ENCODE measurements around the gene DBF4B.
"Not testable (repeated sequence)": the region's sequence is repeated elsewhere in the genome, so short reads cannot be mapped to it uniquely, and the experiment has no call there.

The DBF4B gene

GRCh38 chr17:44688675-44689476 is 19.6 kb upstream of the DBF4B start:
- H3K27ac ChIP-seq (ENCODE audit: low read depth, low read length) = peak overlapping the region; percentile 88
- peaks cover 9% of the 10 kb centered on the region for H3K4me1 ChIP-seq (ENCODE audit: control insufficient read depth, insufficient read depth, low read length)
- H3K9ac ChIP-seq (ENCODE audit: low read length) = peak overlapping the region; percentile 39
- H3K4me3 ChIP-seq (ENCODE audit: low read length) = peak overlapping the region; percentile 93
- H3K27me3 ChIP-seq (ENCODE audit: control insufficient read depth, insufficient read depth, low read length) = no peaks in the 10 kb centered on the region
- no peaks in the 10 kb centered on the region for H3K36me3 ChIP-seq (ENCODE audit: control insufficient read depth, insufficient read depth, low read length)

- Histone ChIP-seq H3K27ac (ENCODE audit: low read depth, low read length) (peak within 1 kb of the TSS; percentile 88), H3K9ac (ENCODE audit: low read length) (peak within 1 kb of the TSS; percentile 88), H3K27me3 (ENCODE audit: control insufficient read depth, insufficient read depth, low read length) (no peaks in the 10 kb centered on the region), H3K36me3 (ENCODE audit: control insufficient read depth, insufficient read depth, low read length) (no peaks in the 10 kb centered on the region), H3K4me1 (ENCODE audit: control insufficient read depth, insufficient read depth, low read length) (peaks cover 9% of the 10 kb centered on the region), H3K4me3 (ENCODE audit: low read length) (peak within 1 kb of the TSS; percentile 93)
Measured at GRCh38 chr17:44689477-44690217, 18.8 kb upstream of the DBF4B start, which contains the start of gene CCDC43. TSS of gene CCDC43 (minus strand) at chr17:44689776. CDS start at chr17:44689753, 23 bp downstream.

- H3K4me3 ChIP-seq (ENCODE audit: low read length); H3K27me3 ChIP-seq (ENCODE audit: control insufficient read depth, insufficient read depth, low read length); H3K36me3 ChIP-seq (ENCODE audit: control insufficient read depth, insufficient read depth, low read length); H3K4me1 ChIP-seq (ENCODE audit: control insufficient read depth, insufficient read depth, low read length); H3K27ac ChIP-seq (ENCODE audit: low read depth, low read length); H3K9ac ChIP-seq (ENCODE audit: low read length): not testable (repeated sequence)
Measured at GRCh38 chr17:44690746-44691306, 17.6 kb upstream of the DBF4B start.

- no peaks in the 10 kb centered on the region for H3K27me3 ChIP-seq (ENCODE audit: control insufficient read depth, insufficient read depth, low read length)
- no peak overlapping the region for H3K27ac ChIP-seq (ENCODE audit: low read depth, low read length)
- peaks cover 7% of the 10 kb centered on the region for H3K4me1 ChIP-seq (ENCODE audit: control insufficient read depth, insufficient read depth, low read length)
- H3K36me3 ChIP-seq (ENCODE audit: control insufficient read depth, insufficient read depth, low read length) = no peaks in the 10 kb centered on the region
- no peak overlapping the region for H3K4me3 ChIP-seq (ENCODE audit: low read length)
- H3K9ac ChIP-seq (ENCODE audit: low read length) = no peak overlapping the region
Measured at GRCh38 chr17:44693609-44694008, 14.9 kb upstream of the DBF4B start.

- H3K27me3 ChIP-seq (ENCODE audit: control insufficient read depth, insufficient read depth, low read length); H3K4me1 ChIP-seq (ENCODE audit: control insufficient read depth, insufficient read depth, low read length); H3K27ac ChIP-seq (ENCODE audit: low read depth, low read length); H3K36me3 ChIP-seq (ENCODE audit: control insufficient read depth, insufficient read depth, low read length); H3K9ac ChIP-seq (ENCODE audit: low read length); H3K4me3 ChIP-seq (ENCODE audit: low read length): not testable (repeated sequence)
Measured at GRCh38 chr17:44700288-44700687, 8.2 kb upstream of the DBF4B start.

GRCh38 chr17:44707755-44708400 is 587 bp upstream of the DBF4B start:
- Histone ChIP-seq H3K4me1 (ENCODE audit: control insufficient read depth, insufficient read depth, low read length) (peaks cover 10% of the 10 kb centered on the region), H3K27ac (ENCODE audit: low read depth, low read length) (peak overlapping the region; percentile 82), H3K36me3 (ENCODE audit: control insufficient read depth, insufficient read depth, low read length) (no peaks in the 10 kb centered on the region), H3K27me3 (ENCODE audit: control insufficient read depth, insufficient read depth, low read length) (no peaks in the 10 kb centered on the region), H3K9ac (ENCODE audit: low read length) (no peak overlapping the region), H3K4me3 (ENCODE audit: low read length) (peak overlapping the region; percentile 98)

- Histone ChIP-seq H3K4me3 (ENCODE audit: low read length) (no peak overlapping the region), H3K4me1 (ENCODE audit: control insufficient read depth, insufficient read depth, low read length) (no peaks in the 10 kb centered on the region), H3K27me3 (ENCODE audit: control insufficient read depth, insufficient read depth, low read length) (no peaks in the 10 kb centered on the region), H3K36me3 (ENCODE audit: control insufficient read depth, insufficient read depth, low read length) (no peaks in the 10 kb centered on the region), H3K9ac (ENCODE audit: low read length) (no peak overlapping the region), H3K27ac (ENCODE audit: low read depth, low read length) (no peak overlapping the region)
Measured at GRCh38 chr17:44719444-44719843, 11.0 kb downstream of the DBF4B start.

GRCh38 chr17:44722254-44722653 is 13.8 kb downstream of the DBF4B start:
- Histone ChIP-seq H3K4me1 (ENCODE audit: control insufficient read depth, insufficient read depth, low read length) (no peaks in the 10 kb centered on the region), H3K4me3 (ENCODE audit: low read length) (no peak overlapping the region), H3K36me3 (ENCODE audit: control insufficient read depth, insufficient read depth, low read length) (no peaks in the 10 kb centered on the region), H3K27me3 (ENCODE audit: control insufficient read depth, insufficient read depth, low read length) (no peaks in the 10 kb centered on the region), H3K27ac (ENCODE audit: low read depth, low read length) (no peak overlapping the region), H3K9ac (ENCODE audit: low read length) (no peak overlapping the region)

- not testable (repeated sequence) for H3K9ac ChIP-seq (ENCODE audit: low read length); H3K27me3 ChIP-seq (ENCODE audit: control insufficient read depth, insufficient read depth, low read length); H3K36me3 ChIP-seq (ENCODE audit: control insufficient read depth, insufficient read depth, low read length); H3K4me3 ChIP-seq (ENCODE audit: low read length); H3K27ac ChIP-seq (ENCODE audit: low read depth, low read length); H3K4me1 ChIP-seq (ENCODE audit: control insufficient read depth, insufficient read depth, low read length)
Measured at GRCh38 chr17:44726121-44726520, 17.7 kb downstream of the DBF4B start.

- Histone ChIP-seq H3K27ac (ENCODE audit: low read depth, low read length) (no peak overlapping the region), H3K9ac (ENCODE audit: low read length) (no peak overlapping the region), H3K4me1 (ENCODE audit: control insufficient read depth, insufficient read depth, low read length) (no peaks in the 10 kb centered on the region), H3K27me3 (ENCODE audit: control insufficient read depth, insufficient read depth, low read length) (no peaks in the 10 kb centered on the region), H3K36me3 (ENCODE audit: control insufficient read depth, insufficient read depth, low read length) (peaks cover 5% of the 10 kb centered on the region), H3K4me3 (ENCODE audit: low read length) (no peak overlapping the region)
Measured at GRCh38 chr17:44733753-44734152, 25.3 kb downstream of the DBF4B start.

- Histone ChIP-seq H3K27ac (ENCODE audit: low read depth, low read length) (no peak overlapping the region), H3K36me3 (ENCODE audit: control insufficient read depth, insufficient read depth, low read length) (peaks cover 5% of the 10 kb centered on the region), H3K4me3 (ENCODE audit: low read length) (no peak overlapping the region), H3K9ac (ENCODE audit: low read length) (no peak overlapping the region), H3K4me1 (ENCODE audit: control insufficient read depth, insufficient read depth, low read length) (no peaks in the 10 kb centered on the region), H3K27me3 (ENCODE audit: control insufficient read depth, insufficient read depth, low read length) (no peaks in the 10 kb centered on the region)
Measured at GRCh38 chr17:44734272-44734671, 25.8 kb downstream of the DBF4B start.

- no peaks in the 10 kb centered on the region for H3K27me3 ChIP-seq (ENCODE audit: control insufficient read depth, insufficient read depth, low read length)
- H3K9ac ChIP-seq (ENCODE audit: low read length) = no peak overlapping the region
Measured at GRCh38 chr17:44736551-44737240, 28.2 kb downstream of the DBF4B start.

More at GRCh38 chr17:44736551-44737240, 28.2 kb downstream of the DBF4B start:
- Histone ChIP-seq H3K27ac (ENCODE audit: low read depth, low read length) (no peak overlapping the region), H3K4me3 (ENCODE audit: low read length) (no peak overlapping the region), H3K36me3 (ENCODE audit: control insufficient read depth, insufficient read depth, low read length) (peaks cover 3% of the 10 kb centered on the region), H3K4me1 (ENCODE audit: control insufficient read depth, insufficient read depth, low read length) (no peaks in the 10 kb centered on the region)

All from rectal smooth muscle tissue (tissue), 1 donor.